Esophagus (tissue), 2 donors: Measurements from ENCODE around the gene SORCS2. TPM values are rescaled to one million over a fixed set of nuclear protein-coding genes. Genes with fewer than 3 reads are reported as not detected.

Experiments
- H3K27ac ChIP-seq, 2 donors: one replicate each; pipeline ENCODE4 v1.5.1; 2013; ENCODE audit warnings: low read depth in 2 of 2, mild to moderate bottlenecking in 2 of 2, inconsistent platforms in 1 of 2, low read length in 1 of 2, moderate library complexity in 1 of 2
- H3K27me3 ChIP-seq, 2 donors: one replicate each; pipeline ENCODE4 v1.6.1; 2013; ENCODE audit warnings: low read length in 2 of 2, control low read depth in 1 of 2, mild to moderate bottlenecking in 1 of 2; ENCODE audit not compliant: insufficient read depth in 2 of 2, control insufficient read depth in 1 of 2
- H3K36me3 ChIP-seq, 2 donors: one replicate each; pipeline ENCODE4 v1.6.1; 2013; ENCODE audit warnings: low read length in 1 of 2; ENCODE audit not compliant: control insufficient read depth in 2 of 2, insufficient read depth in 2 of 2
- H3K4me1 ChIP-seq, 2 donors: one replicate each; pipeline ENCODE4 v1.6.1; 2013; ENCODE audit warnings: low read length in 1 of 2; ENCODE audit not compliant: control insufficient read depth in 2 of 2, insufficient read depth in 2 of 2
- H3K4me3 ChIP-seq, 2 donors: one replicate each; pipeline ENCODE4 v1.5.1; 2013; ENCODE audit warnings: low read length in 2 of 2, mild to moderate bottlenecking in 2 of 2, low read depth in 1 of 2, moderate library complexity in 1 of 2
- H3K9me3 ChIP-seq, 2 donors: one replicate each; pipeline ENCODE4 v1.6.1; 2013; ENCODE audit warnings: mild to moderate bottlenecking in 2 of 2, low read depth in 1 of 2, low read length in 1 of 2, moderate library complexity in 1 of 2; ENCODE audit not compliant: control insufficient read depth in 2 of 2, insufficient read depth in 1 of 2
- WGBS, 2 donors: extraction: QIAGEN DNeasy Blood & Tissue Kit; methylation state at CpG; one replicate each; pipeline ENCODE4 v1.1.7; 2013; 5-methylcytosine and 5-hydroxymethylcytosine counted together
- polyA plus RNA-seq, 2 donors: library from polyadenylated mRNA; stranded (reverse); fragments of 200-250 nt; gene quantifications; one replicate each; pipeline ENCODE4 v1.2.3, GENCODE V29; 2013
- donor health status: healthy with polysubstance abuse.
- donor health status: Bipolar disorder and iron deficiency.

The SORCS2 gene
- polyA plus RNA-seq, 2 donors = 1.1 to 1.2 TPM

DNA sequence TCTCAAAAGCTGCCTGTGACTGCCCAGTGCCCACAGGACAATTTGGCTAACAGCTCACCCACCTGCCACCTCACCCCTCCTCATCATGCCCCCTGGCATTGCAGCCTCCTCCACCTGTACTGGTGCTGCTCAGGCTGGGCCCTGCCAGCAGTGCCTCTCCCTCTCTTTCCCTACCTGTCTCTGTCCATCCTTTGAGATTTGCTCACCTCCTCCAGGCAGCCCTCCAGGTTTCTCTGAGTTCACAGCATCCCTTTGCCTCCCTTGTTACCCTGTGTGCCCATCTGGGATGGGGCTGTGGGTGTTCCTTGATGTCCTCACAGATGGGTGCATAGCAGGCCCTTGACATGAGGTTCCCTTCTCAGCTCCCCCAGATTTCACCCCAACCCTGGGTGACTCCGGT lies 522.4 kb downstream of the SORCS2 start:
- WGBS, 2 donors = 93 to 94% methylated on average over 1 of the region's 1 CpG
- Histone ChIP-seq H3K27me3 (no peaks in the 10 kb centered on the region), H3K4me1 (no peaks in the 10 kb centered on the region), H3K4me3 (no peak overlapping the region), H3K27ac (no peak overlapping the region), H3K9me3 (peaks cover 0 to 7% of the 10 kb centered on the region in 2 donors), H3K36me3 (peaks cover 0 to 5% of the 10 kb centered on the region in 2 donors)

GRCh38 chr4:7715271-7716009 lies 523.1 kb downstream of the SORCS2 start:
- Histone ChIP-seq H3K27ac (no peak overlapping the region), H3K36me3 (peaks cover 0 to 5% of the 10 kb centered on the region in 2 donors), H3K9me3 (peaks cover 0 to 7% of the 10 kb centered on the region in 2 donors), H3K4me1 (no peaks in the 10 kb centered on the region), H3K4me3 (no peak overlapping the region), H3K27me3 (no peaks in the 10 kb centered on the region)
- WGBS, 2 donors = 78 to 85% methylated on average over 11 of the region's 11 CpGs

- Histone ChIP-seq H3K9me3 (peaks cover 0 to 7% of the 10 kb centered on the region in 2 donors), H3K4me3 (no peak overlapping the region), H3K4me1 (no peaks in the 10 kb centered on the region), H3K27me3 (no peaks in the 10 kb centered on the region), H3K36me3 (peaks cover 0 to 5% of the 10 kb centered on the region in 2 donors), H3K27ac (no peak overlapping the region)
- 70 to 78% methylated on average over 6 of the region's 6 CpGs for WGBS, 2 donors
These were observed 523.8 kb downstream of the SORCS2 start for GRCh38 chr4:7716010-7716721.

DNA sequence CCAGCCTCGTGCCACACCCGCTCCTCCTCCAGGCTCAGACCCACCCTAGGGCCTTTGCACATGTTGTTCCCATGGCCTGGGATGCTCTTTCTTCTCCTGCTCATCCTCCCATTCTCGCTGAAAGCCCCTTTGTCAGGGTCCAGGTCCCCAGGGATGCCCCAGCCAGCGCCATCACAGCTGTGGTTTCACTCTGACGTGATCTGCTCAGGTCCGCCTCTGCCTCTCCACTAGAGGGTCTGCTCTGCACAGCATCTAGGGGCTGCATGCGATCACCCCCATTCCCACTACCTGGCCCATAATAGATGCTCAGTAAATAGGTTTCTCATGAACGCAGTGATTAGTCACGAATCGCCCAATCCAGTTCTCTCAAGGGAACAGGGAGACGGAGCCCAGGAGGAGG lies 524.8 kb downstream of the SORCS2 start:
- no peaks in the 10 kb centered on the region for H3K4me1 ChIP-seq
- H3K9me3 ChIP-seq = peaks cover 0 to 7% of the 10 kb centered on the region in 2 donors
- 86 to 90% methylated on average over 11 of the region's 11 CpGs for WGBS, 2 donors
- H3K27ac ChIP-seq = no peak overlapping the region
- no peaks in the 10 kb centered on the region for H3K27me3 ChIP-seq
- no peak overlapping the region for H3K4me3 ChIP-seq
- peaks cover 0 to 5% of the 10 kb centered on the region in 2 donors for H3K36me3 ChIP-seq

DNA sequence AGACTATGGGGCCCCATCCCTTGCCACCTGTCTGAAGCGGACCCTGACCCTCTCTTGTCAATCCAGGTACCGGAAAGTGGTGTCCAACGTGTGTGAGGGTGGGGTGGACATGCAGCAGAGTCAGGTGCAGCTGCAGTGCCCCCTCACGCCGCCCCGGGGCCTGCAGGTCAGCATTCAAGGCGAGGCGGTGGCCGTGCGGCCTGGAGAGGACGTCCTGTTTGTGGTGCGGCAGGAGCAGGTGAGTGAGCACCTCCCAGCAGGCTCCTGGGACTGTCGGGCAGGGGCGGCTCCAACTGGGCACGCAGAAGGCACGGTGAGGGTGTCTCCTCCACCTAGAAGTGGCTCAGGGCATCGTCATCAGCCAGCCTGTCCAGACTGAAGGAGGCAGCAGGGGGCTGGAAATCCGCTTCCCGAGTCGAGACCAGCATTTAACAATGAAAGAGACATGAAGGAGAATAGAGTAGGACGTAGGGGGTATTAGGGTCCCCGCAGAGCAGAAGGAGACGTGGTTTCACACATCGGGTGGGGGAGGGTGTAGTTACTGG lies 525.7 kb downstream of the SORCS2 start:
- Histone ChIP-seq H3K27me3 (no peaks in the 10 kb centered on the region), H3K4me3 (no peak overlapping the region), H3K9me3 (peaks cover 0 to 7% of the 10 kb centered on the region in 2 donors), H3K4me1 (no peaks in the 10 kb centered on the region), H3K36me3 (peaks cover 0 to 5% of the 10 kb centered on the region in 2 donors), H3K27ac (no peak overlapping the region)
- 76 to 81% methylated on average over 24 of the region's 24 CpGs for WGBS, 2 donors

DNA sequence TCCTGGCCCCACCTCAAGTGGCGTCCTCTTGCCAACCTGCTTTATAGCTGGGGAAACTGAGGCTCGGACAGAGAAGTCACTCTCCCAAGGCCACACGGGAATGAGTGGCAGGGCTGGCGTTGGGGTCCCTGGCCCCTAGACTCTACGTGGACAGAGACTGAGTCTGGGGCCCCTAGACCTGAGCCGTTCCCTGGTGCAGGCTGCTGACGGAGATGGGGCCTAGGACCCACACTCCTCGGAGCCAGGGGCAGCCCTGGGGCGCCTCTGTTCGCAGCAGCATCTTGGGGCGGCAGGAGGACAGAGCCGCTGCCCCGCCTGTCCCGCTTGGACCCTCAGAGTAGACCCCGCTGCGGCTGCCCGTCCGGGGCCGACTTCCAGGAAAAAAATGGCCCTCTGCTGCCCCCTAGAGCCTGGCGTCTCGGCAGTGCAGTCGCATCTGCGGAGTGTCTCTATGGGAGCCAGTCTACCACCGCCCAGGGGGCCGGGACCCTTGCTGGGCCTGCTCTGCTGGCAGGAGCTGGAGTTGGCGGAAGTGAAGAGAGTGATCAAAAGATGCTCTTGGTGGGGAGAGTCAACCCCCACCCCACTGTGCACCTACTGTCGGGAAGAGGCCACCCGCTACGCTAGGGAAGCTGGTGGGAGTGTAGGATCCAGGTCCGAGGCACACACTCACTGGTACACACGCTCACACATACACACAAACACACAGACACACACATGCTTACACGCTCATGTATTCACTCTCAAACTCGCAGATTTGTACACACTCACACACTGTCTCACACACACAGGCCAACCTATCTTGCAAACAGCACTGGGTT lies 527.2 kb downstream of the SORCS2 start:
- H3K4me3 ChIP-seq = no peak overlapping the region

GRCh38 chr4:7721984-7722551 lies 529.7 kb downstream of the SORCS2 start:
- Histone ChIP-seq H3K27ac (no peak overlapping the region), H3K9me3 (no peaks in the 10 kb centered on the region), H3K4me1 (no peaks in the 10 kb centered on the region), H3K4me3 (no peak overlapping the region), H3K36me3 (peaks cover 0 to 2% of the 10 kb centered on the region in 2 donors), H3K27me3 (no peaks in the 10 kb centered on the region)
- 73 to 82% methylated on average over 13 of the region's 13 CpGs for WGBS, 2 donors

More for the DNA sequence above, 527.2 kb downstream of the SORCS2 start:
- no peaks in the 10 kb centered on the region for H3K4me1 ChIP-seq
- H3K36me3 ChIP-seq = peaks cover 0 to 4% of the 10 kb centered on the region in 2 donors
- H3K27ac ChIP-seq = no peak overlapping the region
- no peaks in the 10 kb centered on the region for H3K9me3 ChIP-seq
- no peaks in the 10 kb centered on the region for H3K27me3 ChIP-seq
- WGBS, 2 donors = 25 to 26% methylated on average over 32 to 33 of the region's 33 CpGs

- peaks cover 0 to under 1% of the 10 kb centered on the region in 2 donors for H3K36me3 ChIP-seq
- H3K9me3 ChIP-seq = no peaks in the 10 kb centered on the region
- H3K27ac ChIP-seq = no peak overlapping the region
- no peak overlapping the region for H3K4me3 ChIP-seq
- H3K4me1 ChIP-seq = no peaks in the 10 kb centered on the region
- 68 to 80% methylated on average over 22 of the region's 22 CpGs for WGBS, 2 donors
- H3K27me3 ChIP-seq = no peaks in the 10 kb centered on the region
These were observed 530.5 kb downstream of the SORCS2 start for GRCh38 chr4:7722766-7723387.
